GM19238 (cell line): ENCODE measurements around the gene APOOL.
"Not testable (repeated sequence)": the region's sequence is repeated elsewhere in the genome, so short reads cannot be mapped to it uniquely, and the experiment has no call there.

Experiments
- DNase-seq: peaks from one replicate; pipeline ENCODE4 v3.0.0; 2011; ENCODE audit warnings: low spot score; ENCODE audit not compliant: insufficient read length

The APOOL gene

GRCh38 chrX:85077247-85077646, 73.6 kb downstream of the APOOL start:
- not testable (repeated sequence) for DNase-seq

GRCh38 chrX:85084770-85085393, 81.2 kb downstream of the APOOL start:
- DNase-seq, result peak; percentile 8

DNA sequence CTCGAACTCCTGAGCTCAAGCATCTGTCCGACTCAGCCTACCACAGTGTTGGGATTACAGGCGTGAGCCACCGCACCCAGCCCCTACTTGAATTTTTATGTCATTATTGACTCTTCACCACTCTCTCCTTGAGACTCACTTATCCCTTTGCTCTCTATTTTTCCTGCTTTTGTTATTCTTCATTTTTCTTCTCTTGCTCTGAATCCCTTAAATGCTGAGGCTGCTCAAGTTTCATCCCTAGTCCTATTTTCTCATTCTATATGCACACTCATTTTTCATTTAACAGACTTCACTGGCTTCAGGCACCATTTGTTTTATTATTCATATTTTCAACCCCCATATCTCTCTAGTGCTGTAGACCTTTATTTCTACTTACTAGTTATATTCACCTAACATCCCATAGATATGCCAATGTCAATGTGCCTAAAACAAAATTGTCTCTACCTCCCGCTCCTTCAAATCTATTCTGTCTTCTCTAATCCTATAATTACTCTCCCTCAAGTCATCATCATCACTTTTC, 85.7 kb downstream of the APOOL start:
- no peak for DNase-seq

GRCh38 chrX:85107407-85107806, 103.7 kb downstream of the APOOL start:
- DNase-seq, result no peak

- no peak for DNase-seq
Measured at GRCh38 chrX:85108165-85108564, 104.5 kb downstream of the APOOL start.

GRCh38 chrX:85109235-85109634, 105.6 kb downstream of the APOOL start:
- DNase-seq, result no peak

GRCh38 chrX:85111347-85111746, 107.7 kb downstream of the APOOL start:
- DNase-seq, result no peak

GRCh38 chrX:85112293-85112692, 108.6 kb downstream of the APOOL start:
- DNase-seq, result no peak

DNA sequence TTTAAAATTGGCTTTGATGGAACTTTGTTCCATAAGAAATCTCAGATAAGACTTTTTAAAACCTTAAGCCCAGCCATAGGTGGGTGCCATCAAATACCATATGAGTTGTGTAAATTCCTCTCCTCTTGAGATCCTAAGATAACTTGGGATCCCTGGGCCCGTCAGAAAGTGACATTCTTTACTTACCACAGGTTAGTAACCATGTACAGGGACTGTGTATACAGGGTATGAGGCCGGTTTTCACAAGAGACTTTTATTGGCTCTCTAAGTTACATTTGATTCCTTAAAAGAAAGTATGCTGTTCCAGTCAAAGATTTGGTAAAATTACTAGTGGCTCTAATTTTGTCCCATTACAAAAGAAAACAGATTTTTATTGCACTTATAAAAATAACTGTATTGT, 110.1 kb downstream of the APOOL start:
- no peak for DNase-seq

- DNase-seq, result no peak
Measured at GRCh38 chrX:85114171-85114570, 110.5 kb downstream of the APOOL start.

GRCh38 chrX:85114776-85115175, 111.1 kb downstream of the APOOL start:
- DNase-seq, result no peak

DNA sequence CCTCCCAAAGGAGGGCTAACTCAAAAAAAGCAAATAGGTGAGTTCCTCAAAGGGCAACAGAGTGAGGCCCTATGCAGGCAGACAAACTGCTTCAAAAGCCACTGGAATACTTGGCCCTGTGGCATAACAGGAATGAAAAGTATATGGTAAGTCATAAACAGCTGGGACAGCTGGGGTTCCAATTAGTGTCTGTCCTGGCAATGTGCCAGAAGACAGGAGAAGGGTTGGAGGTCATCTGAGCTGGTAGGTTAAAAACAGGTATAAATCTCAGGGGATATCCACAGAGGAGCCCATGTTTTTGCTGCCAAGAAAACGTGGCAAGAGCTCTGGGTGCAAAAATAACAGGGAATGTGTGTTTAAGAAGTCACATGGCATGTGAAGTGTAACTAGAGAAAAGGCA, 111.6 kb downstream of the APOOL start:
- DNase-seq, result no peak

- no peak for DNase-seq
Measured at GRCh38 chrX:85136409-85136808, 132.7 kb downstream of the APOOL start.

DNA sequence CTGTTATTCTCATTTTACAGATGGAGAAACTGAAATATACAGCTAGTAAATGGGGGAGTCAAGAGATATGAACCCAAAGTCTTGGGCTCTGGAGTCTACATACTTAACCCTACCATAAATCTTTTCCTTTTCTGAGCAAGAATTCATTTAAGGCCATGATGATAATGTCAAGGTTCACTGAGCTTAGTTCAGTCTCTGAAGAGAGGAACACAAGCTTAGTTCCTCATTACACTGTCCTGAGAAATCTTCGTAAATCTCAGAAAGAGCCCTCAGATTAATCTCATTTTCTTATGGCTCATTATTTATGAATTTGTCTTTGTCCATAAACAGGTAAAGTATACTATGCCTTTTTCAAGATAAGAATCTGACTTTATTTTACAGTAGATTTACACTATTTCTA, 135.7 kb downstream of the APOOL start:
- DNase-seq, result no peak

- DNase-seq, result no peak
Measured at GRCh38 chrX:85140964-85141363, 137.3 kb downstream of the APOOL start.
